K562 (cell line): Measurements from ENCODE around the gene OTOP3. TPM values are rescaled to one million over a fixed set of nuclear protein-coding genes. Genes with fewer than 3 reads are reported as not detected.

Experiments used
- ATAC-seq: fragments of 200-7000 bp; cut with Tn5 transposase; 3 replicates; pipeline ENCODE4 v1.9.1; 2020; ENCODE audit warnings: moderate library complexity
- BruUV-seq: library from RNA; stranded (reverse); fragments of 400-500 nt; replicated peaks from 2 replicates; lab custom pipeline; 2021; lab: Mats Ljungman, UMichigan
- CTCF ChIA-PET: fragments of 300-600 bp; formaldehyde crosslinking; extraction: SDS; loops from one replicate; lab custom pipeline; 2021; ENCODE audit warnings: low intra/inter-chr PET ratio; lab: Yijun Ruan, JAX
- POLR2A ChIA-PET: fragments of 300-600, 350-650 bp; sonication (Branson Sonifier 250); formaldehyde crosslinking; extraction: SDS; loops from one replicate; lab custom pipeline; 2021; ENCODE audit warnings: antibody characterized with exemption, inconsistent platforms; lab: Yijun Ruan, JAX
- DNase-seq, 4 experiments: peaks; one replicate each; pipeline versions ENCODE4 v3.0.0 to v3.0.0-alpha.2; 2011 to 2018; ENCODE audit warnings: low spot score in 3 of 4, mixed read lengths in 3 of 4; ENCODE audit errors: extremely low read depth in 1 of 4
- FAIRE-seq: peaks from 2 replicates; lab custom pipeline; 2011; peaks lifted over from hg19 to GRCh38; lab: Jason Lieb, UNC
- H2AFZ ChIP-seq: 2 replicates; pipeline ENCODE4 v1.6.0; 2011; ENCODE audit warnings: low read depth, low read length, control low read depth, inconsistent platforms
- H3K27ac ChIP-seq: fragments of 200-600 bp; 3 replicates; pipeline ENCODE4 v1.8.0; 2011; ENCODE audit warnings: low read depth, mild to moderate bottlenecking, control low read depth, inconsistent platforms, low read length, moderate library complexity, mixed read lengths; ENCODE audit errors: extremely low read depth
- H3K27me3 ChIP-seq, 2 experiments: fragments of 300-600 bp in 1 of 2; 2 replicates in 1 of 2; 3 replicates in 1 of 2; pipeline versions ENCODE4 v1.6.0 to v1.8.0; 2011; ENCODE audit warnings: inconsistent platforms in 2 of 2, low read length in 2 of 2, mild to moderate bottlenecking in 1 of 2, mixed read lengths in 1 of 2, moderate library complexity in 1 of 2; ENCODE audit not compliant: control insufficient read depth in 2 of 2, insufficient read depth in 2 of 2
- H3K36me3 ChIP-seq: fragments of 300-600 bp; 3 replicates; pipeline ENCODE4 v1.8.0; 2011; ENCODE audit warnings: mild to moderate bottlenecking, low read length, inconsistent platforms; ENCODE audit not compliant: control insufficient read depth, insufficient read depth
- H3K4me1 ChIP-seq, 2 experiments: fragments of 200-600 bp in 1 of 2; replicated peaks in 1 of 2; 2 replicates in 1 of 2; 3 replicates in 1 of 2; pipeline versions ENCODE4 v1.5.1 to v1.8.0; 2011; ENCODE audit warnings: inconsistent platforms in 2 of 2, low read length in 2 of 2, mild to moderate bottlenecking in 1 of 2, mixed read lengths in 1 of 2, moderate library complexity in 1 of 2; ENCODE audit not compliant: control insufficient read depth in 2 of 2, insufficient read depth in 2 of 2
- H3K4me2 ChIP-seq: 2 replicates; pipeline ENCODE4 v1.6.1; 2011; ENCODE audit warnings: low read length, control low read depth, inconsistent platforms, mixed read lengths; ENCODE audit not compliant: insufficient read depth
- H3K4me3 ChIP-seq: fragments of 200-600 bp; sonication (generic), shearing (Covaris generic); 2 replicates; pipeline ENCODE4 v1.5.1; 2016; ENCODE audit warnings: control low read depth, inconsistent platforms
- H3K79me2 ChIP-seq: fragments of 200-600 bp; 3 replicates; pipeline ENCODE4 v1.8.0; 2011; ENCODE audit warnings: low read length, inconsistent platforms; ENCODE audit not compliant: control insufficient read depth, insufficient read depth
- H3K9ac ChIP-seq, 2 experiments: 2 replicates each; pipeline versions ENCODE4 v1.6.0 to v1.6.1; 2011; ENCODE audit warnings: low read depth in 2 of 2, low read length in 2 of 2, control low read depth in 1 of 2, inconsistent platforms in 1 of 2, mild to moderate bottlenecking in 1 of 2, mixed read lengths in 1 of 2; ENCODE audit not compliant: insufficient read depth in 1 of 2
- H3K9me1 ChIP-seq: one replicate; pipeline ENCODE4 v1.6.0; 2011; ENCODE audit warnings: inconsistent platforms, mild to moderate bottlenecking, low read length, moderate library complexity; ENCODE audit not compliant: control insufficient read depth, insufficient read depth
- H3K9me3 ChIP-seq: replicated peaks from 2 replicates; pipeline ENCODE4 v1.5.1; 2011; ENCODE audit warnings: low read depth, low read length, inconsistent platforms; ENCODE audit not compliant: control insufficient read depth, insufficient read depth
- H4K20me1 ChIP-seq: replicated peaks from 2 replicates; pipeline ENCODE4 v1.6.1; 2011; ENCODE audit warnings: low read length, inconsistent platforms, mixed read lengths; ENCODE audit not compliant: control insufficient read depth, insufficient read depth
- E2F8 ChIP-seq: fragments of 450-650 bp; IDR thresholded peaks from 2 replicates; pipeline ENCODE4 v1.7.1; 2018; ENCODE audit warnings: mild to moderate bottlenecking, low read depth; ENCODE audit not compliant: partially characterized antibody
- HMGN3 ChIP-seq: IDR thresholded peaks from 2 replicates; pipeline ENCODE4 v1.6.1; 2011; ENCODE audit warnings: borderline replicate concordance, low read depth, mild to moderate bottlenecking, mixed read lengths, low read length; ENCODE audit not compliant: insufficient read length; ENCODE audit errors: extremely low read depth
- LCOR ChIP-seq: sonication (generic); formaldehyde crosslinking; IDR thresholded peaks from 2 replicates; pipeline ENCODE4 v1.8.0; 2022; ENCODE audit warnings: mild to moderate bottlenecking, missing genetic modification reagents
- MED1 ChIP-seq: sonication (generic); formaldehyde crosslinking; IDR thresholded peaks from 2 replicates; pipeline ENCODE4 v1.8.1; 2023; ENCODE audit warnings: missing genetic modification reagents, borderline replicate concordance
- NR2C2 ChIP-seq, 2 experiments: fragments of 200-800 bp in 1 of 2; sonication (Bioruptor generic) in 1 of 2; sonication (generic) in 1 of 2; formaldehyde crosslinking in 1 of 2; IDR thresholded peaks; 2 replicates each; pipeline versions ENCODE4 v1.6.1 to v1.8.0; 2016 to 2022; ENCODE audit warnings: mild to moderate bottlenecking in 1 of 2, missing compliant biosample characterization in 1 of 2, missing genetic modification characterization in 1 of 2, missing genetic modification reagents in 1 of 2
- TEAD1 ChIP-seq, 2 experiments: fragments of 450-650 bp in 1 of 2; sonication (generic) in 1 of 2; formaldehyde crosslinking; IDR thresholded peaks; 2 replicates each; pipeline versions ENCODE4 v1.4.0 to v1.8.0; 2020 to 2022; ENCODE audit warnings: mild to moderate bottlenecking in 2 of 2, missing genetic modification reagents in 1 of 2
- ZNF12 ChIP-seq: sonication (generic); formaldehyde crosslinking; IDR thresholded peaks from 2 replicates; pipeline ENCODE4 v1.4.0; 2020; ENCODE audit warnings: mild to moderate bottlenecking, missing genetic modification reagents
- ZNF133 ChIP-seq: fragments of 250-450 bp; sonication (Bioruptor Pico); IDR thresholded peaks from 2 replicates; pipeline ENCODE4 v1.4.0; 2020; ENCODE audit warnings: mild to moderate bottlenecking
- ZNF143 ChIP-seq: sonication (generic); formaldehyde crosslinking; IDR thresholded peaks from 2 replicates; pipeline ENCODE4 v1.9.0; 2022; ENCODE audit warnings: mild to moderate bottlenecking, missing genetic modification reagents
- ZNF436 ChIP-seq: fragments of 250-450, 450-650 bp; sonication (Bioruptor Pico); formaldehyde crosslinking; IDR thresholded peaks from 2 replicates; pipeline ENCODE4 v1.7.0; 2020; ENCODE audit warnings: mild to moderate bottlenecking
- WGBS: fragments of 100-300 bp; shearing (Covaris generic); methylation state at CpG from one replicate; pipeline ENCODE4 v1.1.6; 2016; ENCODE audit warnings: low coverage, mixed read lengths; ENCODE audit not compliant: insufficient coverage; ENCODE audit errors: missing lambda C conversion rate; 5-methylcytosine and 5-hydroxymethylcytosine counted together
- in situ Hi-C: fragments of 300-500 bp; cut with MboI; formaldehyde crosslinking; loops from 4 replicates; pipeline ENCODE4 v1.15.0; 2018; ENCODE audit warnings: inconsistent platforms, mixed read lengths
- intact Hi-C: fragments of 100-400 bp; cut with micrococcal nuclease; formaldehyde crosslinking; loops from 2 replicates; pipeline ENCODE4 v1.14.2; 2022
- polyA plus RNA-seq, 8 experiments: library from polyadenylated mRNA; depleted of rRNA in 4 of 8; stranded (reverse) in 5 of 8; unstranded in 3 of 8; fragments of >200 nt; fragmentation: Nextera tagmentation in 2 of 8; fragmentation: Illumina TruSeq in 1 of 8; extraction: Ambion mirVana in 2 of 8; extraction: Trizol in 1 of 8; gene quantifications; 2 replicates each; pipeline versions ENCODE4 v1.2.1 to v1.2.3, GENCODE V29; 2011 to 2014; ENCODE audit warnings: inconsistent platforms in 1 of 8, missing spikeins in 1 of 8
- total RNA-seq, 7 experiments: library from RNA; depleted of rRNA in 6 of 7; stranded (reverse); fragments of >200 nt in 6 of 7; fragmentation: Illumina TruSeq in 2 of 7; extraction: Trizol in 2 of 7; gene quantifications; 2 replicates each; pipeline versions ENCODE4 v1.2.1 to v1.2.3, GENCODE V29; 2011 to 2021; ENCODE audit warnings: low replicate concordance in 1 of 7
- TF ChIP-seq, protein P1 (sequence below): fragments of 450-650 bp; formaldehyde crosslinking; IDR thresholded peaks from 2 replicates; pipeline ENCODE4 v1.4.0; 2022; ENCODE audit warnings: missing genetic modification characterization

The OTOP3 gene
- total and polyA plus RNA-seq, 9 of the 15 experiments (the other 6 are each of a cell fraction or from before 2014, with no cell fraction given), result not detected

- POLR2A ChIA-PET, result interaction anchor here (0.5 kb wide), 1 partner anchor 39 kb away, joined by 3 read pairs; no protein-coding TSS in a partner anchor
- peak overlapping the region in 1 of 2 experiments; percentile 60; a peak in 1 of 4 replicates for H3K9ac ChIP-seq
- ATAC-seq (no peak), DNase-seq (no peak), FAIRE-seq (no peak)
- in situ Hi-C loops (no loop called here), intact Hi-C loops (no loop called here)
- H3K36me3 ChIP-seq, result no peaks in the 10 kb centered on the region
- TF ChIP-seq TEAD1 (CRISPR knock-in tag; IDR thresholded peaks at IDR 0.05) (no peak), HMGN3 (peak; percentile 28)
- CTCF ChIA-PET, result no interaction called here
- no peak overlapping the region for H2AFZ ChIP-seq
- H3K4me1 ChIP-seq, result peaks cover 7 to 42% of the 10 kb centered on the region in 2 experiments; a peak in 4 of 5 replicates
- H3K4me2 ChIP-seq, result no peak overlapping the region
- no peak overlapping the region for H3K27ac ChIP-seq
- no peaks in the 10 kb centered on the region for H4K20me1 ChIP-seq
- H3K9me3 ChIP-seq, result no peaks in the 10 kb centered on the region
- no peak overlapping the region for H3K4me3 ChIP-seq
- H3K79me2 ChIP-seq, result no peaks in the 10 kb centered on the region
- no peaks in the 10 kb centered on the region for H3K9me1 ChIP-seq
- 33% methylated on average over 6 of the region's 10 CpGs for WGBS
- BruUV-seq, result no TSS peak
- H3K27me3 ChIP-seq, result no peaks in the 10 kb centered on the region
These were observed 18.3 kb upstream of the OTOP3 start for GRCh38 chr17:74917430-74917829.

DNA sequence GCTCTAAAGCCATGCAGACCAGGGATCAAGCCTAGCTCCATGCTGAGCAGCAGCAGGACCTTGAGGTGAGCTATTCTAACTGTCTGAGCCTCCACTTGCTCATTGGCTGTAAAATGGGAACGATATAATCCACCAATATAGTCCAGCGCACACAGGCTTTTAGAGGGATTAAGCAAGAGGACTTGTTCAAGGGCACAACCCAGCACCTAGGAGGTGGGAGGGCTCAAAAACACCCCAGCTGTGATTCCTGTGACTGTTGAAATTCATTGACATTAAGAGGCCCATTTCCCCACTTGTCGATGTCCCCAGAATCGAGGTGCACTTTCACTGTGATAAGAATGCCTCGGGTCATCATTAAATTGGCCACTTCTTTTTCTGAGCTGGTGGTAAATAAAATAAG lies 16.8 kb upstream of the OTOP3 start:
- DNase-seq (no peak), FAIRE-seq (peak; percentile 48), ATAC-seq (no peak)
- BruUV-seq, result no TSS peak
- H3K27ac ChIP-seq, result no peak overlapping the region
- H3K9me1 ChIP-seq, result no peaks in the 10 kb centered on the region
- 56% methylated on average over 5 of the region's 5 CpGs for WGBS
- peaks cover 0 to 2% of the 10 kb centered on the region in 2 experiments; a peak in 2 of 5 replicates for H3K27me3 ChIP-seq
- H4K20me1 ChIP-seq, result no peaks in the 10 kb centered on the region
- no peak overlapping the region for H2AFZ ChIP-seq
- peaks cover 13 to 57% of the 10 kb centered on the region in 2 experiments for H3K4me1 ChIP-seq
- ChIA-PET CTCF (interaction anchor here (0.5 to 1.4 kb wide), 3 partner anchors 37 to 42 kb away, joined by 3 to 8 read pairs (median 7); no protein-coding TSS in a partner anchor), POLR2A (interaction anchor here (0.6 to 0.8 kb wide), 4 partner anchors 13 to 321 kb away, joined by 3 to 4 read pairs (median 3); no protein-coding TSS in a partner anchor)
- intact Hi-C loops (no loop called here), in situ Hi-C loops (no loop called here)
- H3K9ac ChIP-seq, result no peak overlapping the region
- no peaks in the 10 kb centered on the region for H3K36me3 ChIP-seq
- no peak overlapping the region for H3K4me3 ChIP-seq
- H3K9me3 ChIP-seq, result no peaks in the 10 kb centered on the region
- H3K4me2 ChIP-seq, result no peak overlapping the region
- no peaks in the 10 kb centered on the region for H3K79me2 ChIP-seq
- TF ChIP-seq E2F8 (no peak), LCOR (CRISPR knock-in tag) (no peak), ZNF12 (CRISPR knock-in tag) (no peak), ZNF133 (CRISPR knock-in tag) (no peak), ZNF436 (CRISPR knock-in tag) (no peak), NR2C2 (CRISPR knock-in tag; IDR thresholded peaks at IDR 0.05) (no peak), NR2C2 (tag; IDR thresholded peaks at IDR 0.05) (no peak), ZNF143 (CRISPR knock-in tag) (no peak), MED1 (CRISPR knock-in tag) (no peak)
- TF ChIP-seq, protein P1, sequence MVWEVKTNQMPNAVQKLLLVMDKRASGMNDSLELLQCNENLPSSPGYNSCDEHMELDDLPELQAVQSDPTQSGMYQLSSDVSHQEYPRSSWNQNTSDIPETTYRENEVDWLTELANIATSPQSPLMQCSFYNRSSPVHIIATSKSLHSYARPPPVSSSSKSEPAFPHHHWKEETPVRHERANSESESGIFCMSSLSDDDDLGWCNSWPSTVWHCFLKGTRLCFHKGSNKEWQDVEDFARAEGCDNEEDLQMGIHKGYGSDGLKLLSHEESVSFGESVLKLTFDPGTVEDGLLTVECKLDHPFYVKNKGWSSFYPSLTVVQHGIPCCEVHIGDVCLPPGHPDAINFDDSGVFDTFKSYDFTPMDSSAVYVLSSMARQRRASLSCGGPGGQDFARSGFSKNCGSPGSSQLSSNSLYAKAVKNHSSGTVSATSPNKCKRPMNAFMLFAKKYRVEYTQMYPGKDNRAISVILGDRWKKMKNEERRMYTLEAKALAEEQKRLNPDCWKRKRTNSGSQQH (CRISPR knock-in tag), result no peak
